ENCODE measurements around the gene MYO9B.
"Not testable (repeated sequence)": the region's sequence is repeated elsewhere in the genome, so short reads cannot be mapped to it uniquely, and the experiment has no call there.

MYO9B gene

DNA sequence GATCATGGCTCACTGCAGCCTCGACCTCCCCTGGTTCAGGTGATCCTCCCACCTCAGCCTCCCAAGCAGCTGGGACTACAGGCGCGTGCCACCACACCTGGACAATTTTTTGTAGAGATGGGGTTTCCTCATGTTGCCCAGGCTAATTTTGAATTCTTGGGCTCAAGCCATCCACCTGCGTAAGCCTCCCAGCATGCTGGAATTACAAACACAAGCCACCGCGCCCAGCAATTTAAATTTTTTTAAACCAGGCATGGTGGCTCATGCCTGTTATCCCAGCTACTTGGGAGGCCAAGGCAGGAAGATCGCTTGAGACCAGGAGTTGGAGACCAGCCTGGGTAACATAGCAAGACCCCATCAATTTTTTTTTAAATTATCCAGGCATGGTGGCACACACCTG, 79.7 kb downstream of the MYO9B start:
- FAIRE-seq: no peak

DNA sequence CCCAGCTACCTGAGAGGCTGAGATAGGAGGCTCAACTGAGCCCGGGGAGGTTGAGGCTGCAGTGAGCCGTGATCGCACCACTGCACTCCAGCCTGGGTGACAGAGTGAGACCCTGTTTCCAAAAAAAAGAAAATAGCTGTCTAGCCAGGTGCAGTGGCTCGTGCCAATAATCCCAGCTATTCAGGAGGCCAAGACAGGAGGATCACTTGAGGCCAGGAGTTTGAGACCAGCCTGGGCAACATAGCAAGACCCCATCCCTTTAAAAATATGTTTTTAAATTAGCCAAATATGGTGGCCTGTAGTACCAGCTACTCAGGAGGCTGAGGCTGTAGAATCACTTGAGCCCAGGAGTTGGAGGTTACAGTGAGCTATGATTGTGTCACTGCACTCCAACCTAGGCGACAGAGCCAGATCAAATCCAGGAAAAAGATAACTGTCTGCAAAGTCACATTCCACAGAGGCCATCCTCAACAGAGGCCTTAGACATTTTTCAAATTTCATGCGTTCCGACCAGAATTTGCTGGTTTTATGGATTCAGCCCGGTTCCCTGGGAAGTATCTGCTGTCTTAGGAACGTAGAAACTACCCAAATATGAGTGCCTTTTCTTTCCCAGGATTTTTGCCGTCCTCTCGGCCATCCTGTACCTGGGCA, 80.8 kb downstream of the MYO9B start:
- no peak for FAIRE-seq

DNA sequence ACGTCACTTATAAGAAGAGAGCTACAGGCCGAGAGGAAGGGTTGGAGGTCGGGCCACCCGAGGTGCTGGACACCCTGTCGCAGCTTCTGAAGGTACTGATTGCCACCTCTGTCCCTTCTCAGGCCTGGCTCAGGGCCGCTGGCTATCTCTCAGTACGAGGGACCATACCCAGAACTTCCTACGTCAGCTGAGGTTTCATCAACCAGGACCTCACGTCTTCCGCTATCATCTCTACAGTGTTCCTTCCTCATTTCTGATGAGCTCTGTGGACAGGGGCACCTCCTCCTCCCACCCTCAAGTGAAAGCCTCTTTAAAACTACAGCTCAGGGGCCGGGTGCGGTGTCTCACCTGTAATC, 81.3 kb downstream of the MYO9B start:
- FAIRE-seq: no peak

DNA sequence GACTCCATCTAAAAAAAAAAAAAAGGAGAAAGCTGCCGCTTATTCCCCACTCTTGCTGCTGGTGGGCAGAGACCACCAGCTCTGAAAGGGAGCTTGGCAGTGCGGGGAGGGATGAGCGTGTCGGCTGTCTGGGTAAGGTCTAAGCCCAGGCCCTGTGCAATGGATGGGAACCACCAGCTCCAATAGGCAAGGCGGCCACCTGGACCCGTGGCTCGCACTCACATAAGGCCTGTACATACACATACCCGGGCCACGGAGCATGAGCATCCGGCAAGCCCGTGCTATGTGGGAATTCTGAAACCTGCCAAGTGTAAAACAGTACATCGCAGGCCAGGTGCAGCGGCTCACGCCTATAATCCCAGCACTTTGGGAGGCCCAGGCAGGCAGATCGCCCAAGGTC, 83.0 kb downstream of the MYO9B start:
- no peak for FAIRE-seq

DNA sequence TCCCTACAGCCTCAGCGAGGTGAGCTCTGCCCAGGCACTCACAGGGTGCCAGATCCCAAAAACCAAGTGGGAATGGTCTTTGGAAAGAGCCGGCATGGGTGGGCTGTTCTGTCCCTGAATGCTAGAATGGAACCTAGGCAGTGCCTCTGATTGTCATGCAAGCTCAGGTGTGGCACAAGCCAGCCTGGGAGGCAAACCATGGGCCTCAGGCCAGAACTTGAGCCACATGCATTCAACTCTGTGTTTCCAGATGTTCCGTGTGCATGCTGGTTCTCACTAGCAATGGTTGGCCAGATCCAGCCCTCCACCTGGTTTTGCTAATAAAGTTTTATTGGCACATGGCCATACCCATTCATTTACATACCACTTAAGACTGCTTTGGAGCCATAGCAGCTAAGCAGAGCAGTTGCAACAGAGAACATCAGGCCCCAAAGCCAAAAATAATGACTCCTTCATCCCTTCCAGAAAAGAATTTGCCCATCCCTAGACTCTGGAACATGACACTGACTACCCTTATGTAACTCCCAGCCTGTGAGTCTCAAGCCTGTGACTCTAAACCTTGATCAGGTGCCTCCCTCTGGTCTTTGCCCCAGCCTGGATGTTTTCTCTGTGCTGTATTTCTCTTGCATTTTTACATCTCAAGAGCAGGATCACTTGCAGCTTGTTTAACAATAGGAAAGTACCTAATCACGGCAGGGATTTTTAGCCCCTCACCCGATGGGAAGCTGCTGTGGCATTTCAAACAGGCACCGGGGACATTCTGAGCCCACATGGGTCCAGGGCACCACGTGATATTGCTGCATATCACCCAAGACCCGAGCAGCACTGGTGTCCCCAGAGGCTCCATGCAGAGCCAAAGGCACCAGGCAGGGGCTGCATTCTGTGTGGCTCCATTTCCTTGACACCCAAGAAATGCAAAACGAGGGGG, 84.2 kb downstream of the MYO9B start:
- no peak for FAIRE-seq

DNA sequence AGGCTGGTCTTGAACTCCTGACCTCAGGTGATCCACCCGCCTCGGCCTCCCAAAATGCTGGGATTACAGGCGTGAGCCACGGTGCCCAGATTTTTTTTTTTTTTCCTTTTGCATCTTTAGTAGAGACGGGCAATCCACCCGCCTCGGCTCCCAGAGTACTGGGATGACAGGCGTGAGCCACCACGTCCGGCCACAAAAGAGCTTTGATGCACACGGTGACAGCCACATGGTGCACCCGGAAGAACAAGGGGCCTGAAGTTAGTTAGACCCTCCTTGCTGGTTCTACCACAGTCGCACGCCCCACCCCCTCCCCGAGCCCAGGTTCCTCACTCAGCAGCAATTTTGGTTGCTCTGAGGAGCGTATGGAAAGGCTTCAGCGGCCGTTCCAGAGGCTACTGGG, 85.3 kb downstream of the MYO9B start:
- no peak for FAIRE-seq

DNA sequence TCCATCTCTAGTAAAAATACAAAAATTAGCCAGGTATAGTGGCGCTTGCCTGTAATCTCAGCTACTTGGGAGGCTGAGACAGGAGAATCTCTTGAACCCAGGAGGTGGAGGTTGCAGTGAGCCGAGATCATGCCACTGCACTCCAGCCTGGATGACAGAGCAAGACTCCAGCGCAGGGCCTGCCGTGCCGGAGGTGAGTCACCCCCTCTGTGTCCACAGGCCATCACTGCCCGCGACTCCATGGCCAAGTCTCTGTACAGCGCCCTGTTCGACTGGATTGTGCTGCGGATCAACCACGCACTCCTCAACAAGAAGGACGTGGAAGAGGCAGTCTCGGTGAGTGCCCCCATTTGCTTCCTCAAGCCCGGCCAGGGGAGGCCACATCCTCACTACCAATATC, 86.6 kb downstream of the MYO9B start:
- not testable (repeated sequence) for FAIRE-seq

DNA sequence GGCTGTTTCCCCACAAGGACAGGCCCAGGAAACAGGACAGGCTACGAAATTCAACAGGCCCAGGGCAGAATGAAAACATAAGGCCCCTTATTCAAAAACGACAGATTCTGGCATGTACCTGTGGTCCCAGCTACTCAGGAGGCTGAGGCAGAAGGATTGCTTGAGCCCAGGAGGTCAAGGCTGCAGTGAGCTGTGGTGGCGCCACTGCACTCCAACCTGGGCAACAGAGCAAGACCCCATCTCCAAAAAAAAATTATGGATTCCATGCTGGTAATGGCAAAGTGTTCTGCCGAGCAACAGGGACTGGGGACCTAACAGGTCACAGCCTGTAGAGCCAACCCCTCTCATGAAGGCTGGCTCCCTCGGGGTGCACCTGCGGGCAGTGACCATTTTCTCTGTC, 87.0 kb downstream of the MYO9B start:
- FAIRE-seq: no peak

DNA sequence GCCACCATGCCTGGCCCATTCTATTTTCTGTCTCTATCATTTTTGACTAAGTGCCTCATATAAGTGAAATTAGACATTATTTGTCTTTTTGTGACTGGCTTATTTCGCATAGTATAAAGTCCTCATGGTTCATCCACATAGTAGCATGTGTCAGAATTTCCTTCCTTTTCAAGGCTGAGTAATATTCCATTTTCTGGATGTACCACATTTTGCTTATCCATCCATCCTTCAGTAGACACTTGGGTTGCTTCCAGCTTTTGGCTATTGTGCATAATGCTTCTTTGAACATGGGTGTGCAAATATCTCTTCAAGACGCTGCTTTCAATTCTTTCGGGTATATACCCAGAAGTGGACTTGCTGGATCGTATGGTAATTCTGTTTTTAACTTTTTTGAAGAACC, 88.1 kb downstream of the MYO9B start:
- no peak for FAIRE-seq

DNA sequence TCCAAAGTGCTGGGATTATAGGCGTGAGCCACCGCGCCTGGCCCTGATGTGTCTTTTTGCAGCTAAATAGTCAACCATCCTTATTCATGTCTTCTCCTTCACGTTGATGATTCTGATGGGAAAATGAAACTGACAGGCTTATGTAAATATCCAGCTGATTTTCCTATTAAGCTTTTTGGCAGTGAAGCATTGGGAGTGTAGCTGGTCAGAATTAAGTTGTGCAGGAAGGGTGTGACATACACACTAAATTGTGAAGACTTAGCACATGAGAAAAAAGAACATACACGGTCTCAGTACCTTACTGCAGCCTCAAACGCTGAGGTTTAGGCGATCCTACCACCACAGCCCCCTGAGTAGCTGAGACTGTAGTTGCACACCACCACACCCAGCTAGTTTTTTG, 89.1 kb downstream of the MYO9B start:
- no peak for FAIRE-seq

DNA sequence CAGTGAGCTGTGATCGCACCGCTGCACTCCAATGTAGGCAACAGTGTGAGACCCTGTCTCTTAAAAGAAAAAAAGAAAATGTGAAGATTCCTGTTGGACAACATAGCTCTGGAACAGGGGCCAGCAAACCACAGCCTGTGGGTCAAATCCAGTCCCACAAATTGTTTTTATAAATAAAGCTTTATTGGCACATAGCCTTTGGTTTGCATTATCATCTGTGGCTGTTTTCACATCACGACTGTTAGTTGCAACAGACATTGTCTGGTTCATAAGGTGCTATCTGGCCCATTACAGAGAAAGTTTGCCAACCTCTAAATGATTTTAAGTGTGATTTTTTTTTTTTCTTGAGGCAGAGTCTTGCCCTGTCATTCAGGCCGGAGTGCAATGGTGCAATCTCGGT, 90.1 kb downstream of the MYO9B start:
- no peak for FAIRE-seq

DNA sequence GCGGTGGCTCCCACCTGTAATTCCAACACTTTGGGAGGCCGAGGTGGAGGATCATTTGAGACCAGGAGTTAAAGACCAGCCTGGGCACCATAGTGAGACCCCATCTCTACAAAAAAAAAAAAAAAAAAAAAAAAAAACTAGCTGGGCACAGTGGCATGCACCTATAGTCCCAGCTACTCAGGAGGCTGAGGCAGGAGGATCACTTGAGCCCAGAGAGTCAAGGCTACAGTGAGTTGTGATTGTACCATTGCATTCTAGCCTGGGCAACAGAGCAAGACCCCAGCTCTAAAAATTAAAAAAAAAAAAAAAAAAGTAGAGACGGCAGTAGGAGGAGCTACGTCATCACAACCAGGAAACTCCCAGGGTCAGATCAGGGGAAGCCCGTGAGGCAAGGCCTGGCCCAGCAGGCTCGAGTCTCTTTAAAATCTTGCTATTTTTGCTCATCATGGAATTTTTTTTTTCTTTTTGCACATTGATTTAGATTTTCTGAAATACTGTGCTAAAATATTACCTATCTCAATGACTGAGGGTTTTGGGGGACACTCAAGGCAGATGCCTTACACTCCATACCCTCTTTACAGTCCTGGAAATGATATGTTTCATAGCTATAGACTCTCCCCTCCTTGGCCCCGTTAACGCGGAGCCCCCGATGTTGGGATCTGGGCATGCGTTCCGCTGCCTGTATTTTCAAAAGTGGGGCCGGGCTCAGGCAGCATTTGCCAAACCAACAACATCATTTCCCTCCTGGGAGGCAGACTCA, 95.1 kb downstream of the MYO9B start:
- FAIRE-seq: no peak

DNA sequence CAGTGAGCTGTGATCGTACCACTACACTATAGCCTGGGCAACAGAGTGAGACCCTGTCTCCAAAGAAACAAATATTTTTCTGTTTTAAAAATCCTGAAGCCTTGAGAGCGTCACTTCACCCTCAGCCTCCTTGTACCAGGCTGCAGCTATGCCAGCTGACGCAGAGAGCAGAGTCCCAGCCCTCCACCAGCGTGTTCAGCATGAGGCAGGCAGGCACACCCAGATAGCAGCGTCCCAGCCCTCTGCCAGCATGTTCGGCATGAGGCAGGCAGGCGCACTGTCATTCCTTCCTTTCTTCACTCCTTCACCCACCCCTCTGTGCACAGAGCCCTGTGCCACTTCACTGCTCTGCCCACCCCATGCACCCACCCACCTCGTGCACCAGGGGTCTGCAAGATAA, 96.3 kb downstream of the MYO9B start:
- no peak for FAIRE-seq

DNA sequence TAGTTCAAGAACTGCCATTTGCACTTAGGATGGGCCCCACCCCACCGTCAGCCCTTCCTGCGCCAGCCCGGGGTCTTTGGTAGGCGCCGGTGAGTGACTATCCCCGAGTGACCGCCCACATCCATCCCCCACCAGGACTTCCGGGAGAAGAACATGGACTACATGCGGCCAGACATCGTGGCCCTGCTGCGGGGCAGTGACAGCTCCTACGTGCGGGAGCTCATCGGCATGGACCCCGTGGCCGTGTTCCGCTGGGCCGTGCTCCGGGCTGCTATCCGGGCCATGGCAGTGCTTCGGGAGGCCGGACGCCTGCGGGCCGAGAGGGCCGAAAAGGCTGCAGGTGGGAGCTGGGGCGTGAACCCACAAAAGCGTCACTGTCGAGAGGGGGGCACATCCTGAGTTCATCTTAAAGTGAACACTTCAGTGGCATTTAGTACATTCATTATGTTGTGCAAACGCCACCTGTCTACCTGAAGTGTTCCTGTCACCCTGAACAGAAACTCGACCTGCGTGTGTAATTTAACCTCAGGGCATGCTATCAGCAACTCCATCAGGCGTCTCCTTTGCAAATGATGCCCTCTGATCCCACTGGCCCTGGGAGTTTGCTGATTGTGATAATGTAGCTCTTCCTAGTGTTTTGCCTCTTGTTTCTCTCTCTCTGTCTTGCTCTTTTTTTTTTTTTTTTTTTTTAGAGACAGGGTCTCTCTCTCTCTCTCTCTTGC, 97.2 kb downstream of the MYO9B start:
- no peak for FAIRE-seq

DNA sequence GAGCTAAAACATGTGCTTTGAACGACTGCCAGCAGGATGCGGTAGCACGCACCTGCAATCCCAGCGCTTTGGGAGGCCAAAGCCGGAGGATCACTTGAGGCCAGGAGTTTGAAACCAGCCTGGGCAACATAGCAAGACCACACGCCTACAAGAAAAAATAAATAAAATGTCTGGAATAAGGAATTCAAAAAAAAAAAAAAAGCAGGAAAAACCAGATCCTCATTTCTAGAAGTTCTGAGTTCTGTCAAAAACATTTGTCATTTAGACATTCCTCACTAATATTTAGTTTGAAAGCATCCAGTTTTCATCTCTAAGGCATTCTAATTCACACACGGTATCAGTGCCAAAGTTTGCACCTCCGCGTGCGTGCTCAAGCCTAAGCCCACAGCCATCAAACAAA, 102.7 kb downstream of the MYO9B start:
- no peak for FAIRE-seq

DNA sequence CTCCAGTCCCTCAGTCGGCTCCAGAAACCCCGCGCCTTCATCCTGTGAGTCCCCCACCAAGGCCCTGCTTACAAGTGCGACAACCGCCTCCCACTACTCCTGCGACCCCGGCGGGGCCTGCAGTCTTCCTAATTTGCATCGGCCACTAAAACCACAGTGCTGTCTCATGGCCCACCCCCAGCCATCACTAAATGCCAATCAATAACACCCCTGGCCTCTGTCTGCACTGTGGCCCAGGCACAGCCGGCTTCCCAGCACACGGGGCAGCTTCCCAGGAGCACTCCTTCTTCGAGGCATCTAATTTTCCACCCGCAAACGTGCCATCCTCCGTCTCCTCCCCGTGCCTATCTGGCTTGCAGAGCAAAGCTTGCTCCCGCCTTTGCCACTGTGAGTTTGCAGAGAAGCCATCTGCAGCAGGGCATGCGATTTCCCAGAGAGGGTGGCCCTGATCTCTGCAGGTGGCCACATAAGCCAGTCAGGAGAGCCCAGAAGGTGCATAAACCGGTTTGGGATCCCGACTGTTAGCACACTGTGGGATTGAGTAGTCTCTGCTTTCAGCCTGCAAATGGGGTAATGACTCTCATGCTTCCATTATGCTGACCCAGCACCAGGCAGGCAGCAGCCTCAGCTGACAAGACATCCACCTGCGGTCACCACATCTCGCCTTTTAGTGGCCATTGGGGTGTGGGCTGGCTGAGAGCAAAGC, 105.6 kb downstream of the MYO9B start:
- no peak for FAIRE-seq

DNA sequence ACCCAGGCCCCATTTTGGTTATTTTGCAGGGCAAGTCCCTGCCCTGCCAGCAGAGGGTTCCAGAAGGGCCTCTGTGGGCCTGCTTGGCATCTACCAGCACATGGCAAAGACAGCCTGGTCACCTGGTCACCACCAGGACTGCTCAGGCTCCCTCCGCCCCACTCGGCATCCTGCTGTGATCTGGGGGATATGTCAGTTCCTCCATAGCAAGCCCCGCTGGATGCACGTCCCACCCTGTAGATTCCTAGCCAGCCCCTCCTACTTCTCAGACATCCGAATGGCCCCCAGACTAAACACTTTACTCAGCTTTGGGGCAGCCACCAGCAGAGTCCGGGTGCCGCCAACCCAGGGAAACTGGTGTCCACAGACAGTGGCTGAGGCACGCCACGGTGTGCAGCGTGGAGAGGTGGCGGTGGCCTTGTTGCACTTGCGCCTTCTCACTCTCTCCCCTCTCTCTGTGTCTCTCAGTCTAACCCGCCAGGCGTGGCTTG, 107.7 kb downstream of the MYO9B start:
- no peak for FAIRE-seq

DNA sequence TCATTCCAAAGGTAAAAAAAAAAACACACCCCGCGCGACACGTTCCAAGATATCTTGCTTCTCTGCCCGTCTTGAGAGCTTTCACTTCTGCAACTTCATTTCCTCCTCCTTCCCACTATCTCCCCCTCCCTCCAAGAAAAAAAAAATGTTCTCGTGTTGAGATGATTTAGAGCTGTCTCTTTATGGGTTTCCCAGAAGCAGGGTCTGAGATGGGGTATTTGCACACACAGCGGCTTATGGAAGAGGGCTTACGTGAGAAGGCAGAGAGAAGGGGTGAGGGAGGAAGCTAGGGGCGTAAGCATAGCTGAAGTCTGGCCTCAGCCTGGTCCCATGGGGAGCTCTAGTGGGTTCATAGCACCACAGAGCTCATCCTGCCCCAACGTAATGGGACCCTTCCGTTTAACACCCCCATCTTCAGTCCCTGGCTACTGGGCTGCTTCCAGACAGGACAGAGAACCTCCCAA, 108.3 kb downstream of the MYO9B start:
- no peak for FAIRE-seq

DNA sequence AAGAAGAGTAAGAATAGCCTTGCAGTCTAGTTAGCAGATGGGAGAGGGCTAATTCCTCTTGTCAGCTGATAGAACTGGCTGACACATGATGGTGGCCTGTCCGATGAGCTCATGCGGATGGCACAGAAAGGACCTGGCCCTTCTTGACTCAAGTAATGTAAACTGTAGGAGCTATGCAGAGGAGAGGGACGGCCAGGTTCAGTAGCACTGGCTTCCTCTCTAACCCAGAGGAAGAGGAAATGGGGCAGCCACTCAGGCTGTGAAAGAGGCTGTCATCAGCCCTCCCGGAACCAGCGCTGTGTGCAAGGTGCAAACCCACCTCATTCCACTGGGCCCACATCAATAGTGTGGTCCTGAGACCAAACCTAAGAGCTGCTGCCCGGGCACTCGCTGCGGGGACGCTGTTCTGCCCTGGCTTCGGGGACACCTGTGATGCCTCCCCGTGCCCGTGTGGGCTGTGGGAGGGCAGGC, 108.8 kb downstream of the MYO9B start:
- FAIRE-seq: no peak

DNA sequence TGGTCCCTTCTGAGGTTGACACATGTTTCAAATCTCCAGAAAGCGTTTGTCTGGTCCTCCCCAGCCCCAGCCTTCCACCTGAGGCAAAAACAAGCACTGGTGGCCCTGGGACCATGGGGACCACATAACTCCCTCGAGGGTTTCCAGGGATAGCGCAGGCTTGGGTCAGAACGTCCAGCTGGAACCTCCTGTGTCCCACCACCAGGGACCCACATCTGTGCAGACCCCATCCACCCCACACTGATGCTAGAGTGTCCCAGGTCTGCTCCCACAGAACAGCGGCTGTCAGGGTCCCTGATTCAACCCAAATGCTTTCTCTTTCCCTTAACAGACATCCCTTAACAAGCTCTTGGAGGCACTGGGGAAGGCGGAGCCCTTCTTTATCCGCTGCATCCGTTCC, 110.0 kb downstream of the MYO9B start:
- no peak for FAIRE-seq

DNA sequence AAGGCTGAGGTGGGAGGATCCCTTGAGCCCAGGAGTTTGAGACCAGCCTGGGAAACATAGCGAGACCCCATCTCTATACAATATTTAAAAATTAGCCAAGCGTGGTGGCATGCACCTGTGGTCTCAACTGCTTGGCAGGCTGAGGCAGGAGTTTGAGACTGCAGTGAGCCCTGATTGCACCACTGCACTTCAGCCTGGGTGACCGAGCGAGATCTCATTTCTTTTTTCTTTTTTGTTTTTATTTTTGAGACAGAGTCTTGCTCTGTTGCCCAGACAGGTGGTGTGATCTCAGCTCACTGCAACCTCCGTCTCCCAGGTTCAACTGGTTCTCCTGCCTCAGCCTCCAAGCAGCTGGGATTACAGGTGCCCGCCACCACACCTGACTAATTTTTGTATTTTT, 116.2 kb downstream of the MYO9B start:
- not testable (repeated sequence) for FAIRE-seq

DNA sequence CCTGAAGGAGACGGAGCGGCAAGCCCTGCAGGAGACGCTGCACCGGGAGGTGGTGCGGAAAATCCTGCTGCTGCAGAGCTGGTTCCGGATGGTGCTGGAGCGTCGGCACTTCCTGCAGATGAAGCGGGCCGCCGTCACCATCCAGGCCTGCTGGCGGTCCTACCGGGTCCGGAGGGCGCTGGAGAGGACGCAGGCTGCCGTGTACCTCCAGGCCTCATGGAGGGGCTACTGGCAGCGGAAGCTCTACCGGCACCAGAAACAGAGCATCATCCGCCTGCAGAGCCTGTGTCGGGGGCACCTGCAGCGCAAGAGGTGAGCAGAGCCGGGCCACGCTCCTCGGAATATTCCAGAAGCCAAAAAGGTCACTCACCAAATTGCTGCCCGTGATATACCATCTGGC, 117.2 kb downstream of the MYO9B start:
- FAIRE-seq: no peak
